ENCODE measurements around the gene FCHSD2.
A peak's percentile ranks its signal among the peaks of the same experiment; 100 is the strongest.
"Not testable (repeated sequence)": the region's sequence is repeated elsewhere in the genome, so short reads cannot be mapped to it uniquely, and the experiment has no call there.

The FCHSD2 gene

DNA sequence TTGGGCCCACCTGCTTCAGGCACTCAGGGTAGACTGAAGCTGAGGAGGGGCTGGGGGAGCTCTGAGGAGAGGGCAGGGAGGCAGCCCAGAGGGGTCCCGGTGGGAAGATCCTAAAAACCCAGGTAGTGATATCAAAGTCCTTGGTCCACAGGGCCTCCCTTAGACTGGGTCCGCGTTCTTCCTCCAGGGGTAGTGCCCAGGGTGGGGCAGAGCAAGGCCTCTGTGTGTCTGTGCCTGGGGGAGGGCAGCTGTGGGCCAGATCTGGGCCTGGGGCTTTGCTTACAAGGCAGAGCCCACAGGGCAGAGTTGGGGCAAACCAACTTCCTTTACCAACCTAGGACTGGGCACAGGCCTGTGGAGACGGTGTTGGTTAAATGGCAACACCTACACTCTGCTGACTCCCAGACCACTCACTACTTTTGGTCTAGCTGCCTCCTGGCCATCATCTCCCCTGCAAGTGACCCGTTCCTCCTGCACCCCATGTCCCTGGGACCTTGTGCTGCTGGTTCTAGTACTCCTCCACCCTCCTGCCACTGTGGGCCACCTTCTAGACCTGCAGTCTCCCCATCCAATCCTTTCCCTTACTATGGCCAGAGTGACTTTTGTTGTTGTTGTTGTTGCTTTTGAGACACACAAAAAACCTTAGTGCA is 312.1 kb downstream of the FCHSD2 start:
- no peak for DNase-seq

DNA sequence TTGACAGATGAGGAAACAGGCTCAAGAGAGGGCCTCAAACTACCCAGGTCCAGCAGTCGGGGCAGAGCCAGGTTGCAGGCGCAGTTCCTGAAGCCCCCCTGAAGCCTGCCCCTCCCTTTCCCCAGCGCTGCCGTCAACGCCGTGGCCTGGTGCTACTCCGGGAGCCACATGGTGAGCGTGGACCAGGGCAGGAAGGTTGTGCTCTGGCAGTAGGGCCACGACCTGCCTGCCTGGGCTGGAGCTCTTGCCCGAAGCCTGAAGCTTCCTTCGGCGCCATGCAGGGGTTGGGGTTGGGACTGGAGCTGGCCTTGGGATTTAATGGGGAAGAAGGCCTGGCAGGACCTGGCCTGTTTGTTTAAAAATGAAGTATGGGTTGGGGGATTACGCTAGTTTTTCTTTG is 312.9 kb downstream of the FCHSD2 start:
- no peak for DNase-seq

- DNase-seq, result no peak
Measured at GRCh38 chr11:72828692-72829101, 313.4 kb downstream of the FCHSD2 start.

DNA sequence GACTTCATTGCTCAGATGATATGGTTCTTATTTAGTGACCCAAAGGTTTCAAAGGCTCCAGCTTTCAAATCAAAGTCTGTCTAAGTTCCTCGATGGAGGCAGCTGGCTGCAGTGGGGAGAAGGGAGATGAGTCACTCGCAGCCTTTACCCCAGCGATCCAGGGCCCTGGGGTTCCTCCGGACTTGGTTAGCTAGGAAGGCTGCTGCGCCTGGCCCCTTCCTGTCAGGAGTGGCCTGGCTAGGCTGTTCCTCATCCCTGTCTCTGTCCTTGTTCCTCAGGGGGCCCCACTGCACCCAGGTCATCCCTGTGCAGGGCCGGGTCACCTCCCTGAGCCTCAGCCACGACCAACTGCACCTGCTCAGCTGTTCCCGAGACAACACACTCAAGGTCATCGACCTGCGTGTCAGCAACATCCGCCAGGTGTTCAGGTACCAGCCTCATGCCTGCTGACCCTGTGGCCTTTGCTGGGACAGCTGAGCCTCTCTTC is 314.0 kb downstream of the FCHSD2 start:
- DNase-seq, result no peak

DNA sequence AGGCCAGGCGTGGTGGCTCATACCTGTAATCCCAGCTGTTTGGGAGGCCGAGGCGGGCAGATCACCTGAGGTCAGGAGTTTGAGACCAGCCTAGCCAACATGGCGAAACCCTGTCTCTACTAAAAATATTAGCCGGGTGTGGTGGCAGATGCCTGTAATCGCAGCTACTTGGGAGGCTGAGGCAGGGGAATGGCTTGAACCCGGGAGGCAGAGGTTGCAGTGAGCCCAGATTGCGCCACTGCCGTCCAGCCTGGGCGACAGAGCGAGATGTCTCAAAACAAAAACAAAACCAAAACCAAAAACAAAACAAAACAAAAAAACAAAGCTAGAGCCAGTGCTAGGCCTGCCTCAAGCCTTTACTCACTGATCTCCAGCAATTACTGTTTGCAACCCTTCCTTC is 314.5 kb downstream of the FCHSD2 start:
- not testable (repeated sequence) for DNase-seq

DNA sequence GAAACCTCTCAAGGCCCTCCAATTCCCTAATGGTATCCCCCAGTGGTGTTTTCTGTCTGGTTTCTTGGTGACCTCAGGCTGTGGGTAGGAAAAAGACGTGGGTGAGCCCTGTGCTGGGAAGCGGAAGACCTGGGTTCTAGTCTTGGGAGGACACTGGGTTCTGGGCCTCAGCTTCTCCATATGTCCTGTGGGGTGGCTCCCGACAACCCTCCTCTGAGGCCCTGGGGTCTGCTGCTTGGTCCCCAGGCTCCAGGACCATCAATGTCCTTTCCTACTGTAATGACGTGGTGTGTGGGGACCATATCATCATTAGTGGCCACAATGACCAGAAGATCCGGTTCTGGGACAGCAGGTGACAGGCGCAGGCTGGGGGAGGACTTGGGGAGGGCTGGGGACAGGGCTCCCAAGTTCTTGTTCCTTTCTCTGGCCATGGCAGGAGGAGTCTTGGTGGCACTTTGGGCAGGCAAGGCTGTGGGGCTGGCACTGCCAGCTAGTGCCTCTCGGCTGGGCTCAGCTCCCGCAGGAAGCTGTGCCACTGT is 315.1 kb downstream of the FCHSD2 start:
- DNase-seq, result no peak

DNA sequence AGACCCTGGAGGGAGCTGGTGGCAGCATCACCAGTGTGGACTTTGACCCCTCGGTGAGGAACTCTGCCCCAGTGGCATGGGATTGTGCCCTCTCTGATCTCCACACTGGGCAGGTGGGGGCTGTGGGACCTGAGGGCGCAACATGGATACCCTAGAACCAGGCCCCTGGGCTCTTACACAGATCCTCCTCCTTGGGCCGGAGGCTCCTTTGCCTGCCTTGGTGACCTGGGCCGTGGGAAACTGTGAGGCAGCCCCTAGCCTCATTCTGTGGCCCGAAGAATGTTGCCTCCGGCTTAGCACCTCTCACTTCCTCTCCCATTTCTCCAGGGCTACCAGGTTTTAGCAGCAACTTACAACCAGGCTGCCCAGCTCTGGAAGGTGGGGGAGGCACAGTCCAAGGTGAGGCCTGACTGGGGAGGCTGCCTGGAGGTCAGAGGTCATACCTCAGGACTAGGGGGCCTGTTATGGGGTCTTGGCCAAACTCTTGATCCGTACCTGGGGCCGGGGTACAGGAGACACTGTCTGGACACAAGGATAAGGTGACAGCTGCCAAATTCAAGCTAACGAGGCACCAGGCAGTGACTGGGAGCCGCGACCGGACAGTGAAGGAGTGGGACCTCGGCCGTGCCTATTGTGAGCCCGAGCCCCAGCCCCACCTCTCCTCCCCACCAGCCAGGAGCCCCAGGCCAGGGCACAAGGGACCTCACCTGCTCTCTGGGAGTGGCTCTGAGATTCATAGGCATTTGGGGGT is 315.8 kb downstream of the FCHSD2 start:
- no peak for DNase-seq

- DNase-seq, result no peak
Measured at GRCh38 chr11:72825661-72826060, 316.5 kb downstream of the FCHSD2 start.

DNA sequence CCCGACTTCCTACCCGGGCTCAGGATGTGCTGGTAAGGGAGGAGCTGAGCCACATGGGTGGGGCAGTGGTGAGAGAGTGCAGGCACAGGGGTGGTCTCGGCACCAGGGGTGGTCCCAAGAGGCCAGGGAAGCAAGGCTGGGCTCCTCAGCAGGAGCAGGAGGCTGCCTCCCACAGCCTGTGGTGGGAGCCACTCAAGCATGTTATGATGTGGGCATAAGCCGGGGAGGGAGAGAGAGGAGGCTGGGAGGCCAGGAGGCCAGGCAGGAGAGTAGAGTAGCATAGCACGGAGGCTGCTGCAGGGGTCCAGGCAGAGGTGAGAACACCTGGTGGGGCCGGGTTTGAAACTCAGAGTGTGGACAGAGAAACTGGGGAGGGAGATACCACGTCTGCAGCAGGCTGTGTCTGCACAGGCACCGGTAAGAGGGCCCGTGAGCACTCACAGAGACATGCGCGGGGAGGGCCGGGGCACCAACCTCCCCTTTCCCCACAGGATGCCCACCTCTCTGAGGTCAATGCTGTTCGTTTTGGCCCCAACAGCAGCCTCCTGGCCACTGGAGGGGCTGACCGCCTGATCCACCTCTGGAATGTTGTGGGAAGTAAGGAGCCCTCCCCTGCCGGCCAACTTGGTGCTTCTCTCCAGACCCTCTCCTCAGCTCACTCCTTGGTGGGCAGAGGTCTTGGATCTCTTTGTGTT is 317.2 kb downstream of the FCHSD2 start:
- no peak for DNase-seq

DNA sequence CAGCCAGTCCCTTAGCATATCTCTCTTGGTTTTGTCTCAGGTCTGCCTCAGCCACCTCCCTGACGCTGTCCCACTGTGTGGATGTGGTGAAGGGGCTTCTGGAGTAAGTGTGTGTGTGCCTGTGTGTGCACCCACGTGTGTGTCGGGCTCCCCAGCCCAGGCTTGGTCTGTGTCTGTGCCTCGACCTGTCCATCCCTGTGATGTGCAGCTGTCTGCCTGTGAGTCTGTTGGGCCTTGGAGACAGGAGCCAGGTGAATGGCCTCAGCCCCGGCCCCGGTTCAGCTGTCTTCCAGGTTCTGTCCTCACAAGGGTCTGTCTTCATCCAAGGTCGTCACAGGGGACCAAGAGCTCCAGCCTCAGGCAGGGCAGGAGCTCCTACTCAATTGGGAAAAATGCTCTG is 318.1 kb downstream of the FCHSD2 start:
- DNase-seq, result no peak

GRCh38 chr11:72823105-72823804 is 318.9 kb downstream of the FCHSD2 start:
- no peak for DNase-seq

GRCh38 chr11:72821920-72822799 is 320.0 kb downstream of the FCHSD2 start:
- peak; percentile 79 for DNase-seq

DNA sequence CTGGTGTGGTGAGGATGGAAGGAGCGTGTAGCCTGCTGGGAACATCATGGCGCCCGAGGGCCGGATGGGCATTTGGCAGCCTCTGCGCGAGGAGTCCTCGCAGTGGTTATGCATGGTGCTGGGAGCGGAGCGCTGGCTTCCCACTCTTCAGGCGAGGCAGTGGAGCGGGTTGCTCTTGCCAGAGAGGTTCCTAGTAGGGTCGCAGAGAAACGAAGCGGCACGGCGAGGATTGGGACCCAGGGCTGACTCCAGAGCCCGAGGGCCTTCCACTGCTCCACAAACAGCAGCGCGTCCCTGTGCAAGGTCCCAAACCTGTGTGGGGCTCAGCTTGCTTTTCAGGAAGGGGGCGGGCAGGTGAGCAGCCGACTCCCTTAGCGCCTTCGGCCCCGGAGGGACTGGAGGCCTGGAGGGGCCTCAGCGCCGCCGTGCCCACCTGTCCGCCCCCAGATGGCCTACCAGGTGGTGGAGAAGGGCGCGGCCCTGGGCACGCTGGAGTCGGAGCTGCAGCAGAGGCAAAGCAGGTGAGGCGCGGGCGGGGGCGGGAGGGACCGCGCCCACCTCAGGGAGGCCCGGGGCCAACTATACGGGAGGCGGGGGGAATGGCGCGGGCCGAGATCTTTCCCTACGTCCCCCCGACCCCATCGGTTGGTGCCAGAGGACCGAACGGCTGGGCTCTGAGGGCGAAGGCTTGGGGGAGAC is 320.7 kb downstream of the FCHSD2 start:
- DNase-seq, result no peak

DNA sequence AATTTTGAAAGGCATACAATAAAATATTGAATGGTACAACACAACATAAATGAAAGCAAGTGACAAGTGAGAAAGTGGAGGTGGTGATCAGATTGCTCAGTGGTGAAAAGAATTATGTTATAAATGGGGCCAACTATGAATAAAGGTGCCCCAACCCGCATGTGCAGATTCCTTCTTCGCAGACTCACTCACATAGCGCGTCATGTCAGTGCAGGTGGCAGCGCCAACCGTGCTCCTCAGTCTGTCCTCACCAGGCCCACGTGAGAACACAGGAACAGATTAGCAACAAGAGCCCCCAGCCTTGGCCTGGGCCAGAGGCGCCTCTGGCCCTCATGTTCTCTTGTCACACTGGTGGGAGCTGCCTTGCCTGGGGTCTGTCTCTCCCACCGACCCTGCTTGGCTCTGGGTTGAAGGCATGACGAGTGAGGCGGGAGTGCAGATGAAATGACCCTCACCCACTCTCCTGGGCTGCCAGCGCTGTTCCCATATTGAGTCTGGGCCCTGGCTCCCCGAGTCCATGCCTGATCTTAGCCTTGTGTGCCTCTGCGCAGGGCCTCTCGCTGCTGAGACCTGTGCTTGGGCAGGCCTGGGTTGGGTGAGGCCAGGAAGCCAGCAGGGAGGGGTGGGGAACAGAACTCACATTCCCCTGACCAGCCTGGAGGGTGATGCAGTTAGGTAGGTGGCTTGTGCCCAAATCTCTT is 321.5 kb downstream of the FCHSD2 start:
- DNase-seq, result no peak

GRCh38 chr11:72818971-72819370 is 323.1 kb downstream of the FCHSD2 start:
- no peak for DNase-seq

- no peak for DNase-seq
Measured at GRCh38 chr11:72817966-72818365, 324.2 kb downstream of the FCHSD2 start.

- DNase-seq, result no peak
Measured at GRCh38 chr11:72816404-72816990, 325.6 kb downstream of the FCHSD2 start.

DNA sequence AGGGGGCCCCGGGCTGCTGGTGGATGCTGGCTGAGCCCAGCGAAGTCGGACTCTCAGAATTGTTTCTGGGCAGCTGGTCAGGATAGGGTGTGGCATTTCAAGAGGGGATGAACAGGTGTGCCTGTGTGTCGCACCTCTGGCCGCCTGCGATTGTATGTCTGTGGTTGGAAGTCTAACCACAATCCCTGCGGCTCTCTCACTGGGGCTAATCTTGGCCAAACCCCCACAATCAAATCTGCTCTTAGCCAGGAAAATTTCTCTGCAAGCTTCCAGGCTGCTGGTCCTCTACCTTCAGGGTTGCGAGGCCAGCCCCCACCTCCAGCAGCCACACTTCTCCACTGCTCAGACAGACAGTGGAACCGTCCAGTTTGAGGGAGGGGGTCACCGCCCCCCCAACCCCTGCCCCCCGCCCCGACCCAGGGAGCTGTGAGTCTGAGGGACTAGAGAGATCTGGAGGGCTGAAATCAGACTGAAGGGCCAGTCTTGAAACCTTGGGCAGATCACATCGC is 327.0 kb downstream of the FCHSD2 start:
- no peak for DNase-seq

DNA sequence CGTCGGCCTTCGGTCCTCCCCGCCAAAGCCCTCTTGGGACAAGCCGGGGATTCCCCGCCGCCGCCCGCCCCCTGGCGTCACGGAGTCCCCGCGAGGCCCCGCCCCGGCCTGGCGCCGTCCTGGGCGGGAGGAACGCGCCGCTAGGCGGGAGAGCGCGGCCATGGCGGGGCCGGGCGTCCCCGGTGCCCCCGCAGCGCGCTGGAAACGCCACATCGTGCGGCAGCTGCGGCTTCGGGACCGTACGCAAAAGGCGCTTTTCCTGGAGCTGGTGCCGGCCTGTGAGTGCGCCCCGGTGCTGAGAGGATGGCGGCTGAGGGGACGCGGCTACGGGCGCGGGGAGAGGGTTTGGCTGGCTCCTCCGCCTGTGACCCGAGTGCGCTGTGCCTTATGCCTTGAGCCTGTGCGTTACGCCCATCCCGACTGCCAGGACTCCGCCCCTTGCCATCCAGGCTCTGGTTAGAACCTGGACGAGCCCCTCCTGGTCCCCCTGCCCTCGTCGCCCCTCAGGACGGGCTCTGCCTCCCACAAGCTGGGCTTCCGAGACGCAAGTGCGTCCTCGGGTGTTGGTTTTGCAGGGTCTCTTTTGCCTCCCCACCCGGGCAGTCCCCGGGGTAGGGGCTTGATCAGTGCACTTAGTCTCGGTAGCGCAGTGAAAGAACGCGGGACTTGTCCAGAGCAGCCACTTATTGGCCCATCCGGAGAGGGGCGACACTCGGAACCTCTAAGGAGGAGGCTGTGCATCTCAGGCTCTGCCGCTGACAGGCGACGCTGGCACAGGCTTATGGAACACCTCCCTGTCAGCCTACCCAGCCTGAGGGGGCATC is 327.6 kb downstream of the FCHSD2 start, which contains the start of gene ATG16L2:
TSS of gene ATG16L2 (plus strand) at position 126 of the 824 bp plus-strand sequence. CDS start at position 161, 35 bp downstream.
- peak; percentile 88 for DNase-seq

Data from stimulated activated CD4-positive, alpha-beta T cell treated with anti-CD3 and anti-CD28 coated beads, Interleukin-1b, Interleukin-23, amount 100 ng/mL, for 48 hours (primary cell).